Muscle layer of duodenum (tissue), 2 donors: Measurements from ENCODE around the gene AIP.
"Not testable (repeated sequence)": the region's sequence is repeated elsewhere in the genome, so short reads cannot be mapped to it uniquely, and the experiment has no call there.

Source experiments
- H3K27ac ChIP-seq: one replicate; pipeline ENCODE4 v1.7.0; 2013; ENCODE audit warnings: mild to moderate bottlenecking, low read length
- H3K27me3 ChIP-seq: one replicate; pipeline ENCODE4 v1.7.0; 2013; ENCODE audit warnings: low read depth, mild to moderate bottlenecking, control low read depth, low read length
- H3K36me3 ChIP-seq, 2 donors: one replicate each; pipeline ENCODE4 v1.7.0; 2013; ENCODE audit warnings: low read length in 2 of 2, control low read depth in 1 of 2, mild to moderate bottlenecking in 1 of 2; ENCODE audit not compliant: insufficient read depth in 2 of 2, control insufficient read depth in 1 of 2
- H3K4me1 ChIP-seq, 2 donors: one replicate each; pipeline ENCODE4 v1.7.0; 2013; ENCODE audit warnings: low read length in 2 of 2, mild to moderate bottlenecking in 2 of 2, control low read depth in 1 of 2, moderate library complexity in 1 of 2; ENCODE audit not compliant: insufficient read depth in 2 of 2, control insufficient read depth in 1 of 2
- H3K4me3 ChIP-seq, 2 donors: one replicate each; pipeline ENCODE4 v1.7.0; 2013; ENCODE audit warnings: low read length in 2 of 2, low read depth in 1 of 2, mild to moderate bottlenecking in 1 of 2
- H3K9me3 ChIP-seq, 2 donors: one replicate each; pipeline ENCODE4 v1.7.0; 2013; ENCODE audit warnings: low read length in 2 of 2, control low read depth in 1 of 2, mild to moderate bottlenecking in 1 of 2; ENCODE audit not compliant: control insufficient read depth in 1 of 2
- donor health status: healthy.

Gene AIP

GRCh38 chr11:67477344-67478050 lies 5.3 kb upstream of the AIP start:
- H3K4me3 ChIP-seq, H3K36me3 ChIP-seq, H3K4me1 ChIP-seq, H3K27me3 ChIP-seq, H3K9me3 ChIP-seq, H3K27ac ChIP-seq: not testable (repeated sequence)

- no peaks in the 10 kb centered on the region for H3K27me3 ChIP-seq
- peaks cover 0 to 6% of the 10 kb centered on the region in 2 donors for H3K36me3 ChIP-seq
- no peaks in the 10 kb centered on the region for H3K9me3 ChIP-seq
- H3K4me3 ChIP-seq = peak overlapping the region; percentile 68 to 88
- H3K4me1 ChIP-seq = peaks cover 14 to 28% of the 10 kb centered on the region in 2 donors
- peak overlapping the region; percentile 91 for H3K27ac ChIP-seq
These were observed 475 bp upstream of the AIP start for GRCh38 chr11:67482275-67482826.

GRCh38 chr11:67483831-67484665 lies 1.2 kb downstream of the AIP start:
- Histone ChIP-seq H3K36me3 (peaks cover 3 to 21% of the 10 kb centered on the region in 2 donors), H3K27ac (peak overlapping the region; percentile 91), H3K4me3 (peak overlapping the region; percentile 68 to 88), H3K27me3 (no peaks in the 10 kb centered on the region), H3K4me1 (peaks cover 14 to 28% of the 10 kb centered on the region in 2 donors), H3K9me3 (no peaks in the 10 kb centered on the region)

- peaks cover 14 to 28% of the 10 kb centered on the region in 2 donors for H3K4me1 ChIP-seq
- H3K27ac ChIP-seq = no peak overlapping the region
- no peak overlapping the region for H3K4me3 ChIP-seq
These were observed 2.1 kb downstream of the AIP start for GRCh38 chr11:67484847-67485311.

GRCh38 chr11:67485873-67486361 lies 3.1 kb downstream of the AIP start:
- H3K9me3 ChIP-seq = not testable (repeated sequence)

More at GRCh38 chr11:67484847-67485311, 2.1 kb downstream of the AIP start:
- Histone ChIP-seq H3K9me3 (no peaks in the 10 kb centered on the region), H3K36me3 (peaks cover 9 to 30% of the 10 kb centered on the region in 2 donors), H3K27me3 (no peaks in the 10 kb centered on the region)

GRCh38 chr11:67486481-67487195 lies 3.8 kb downstream of the AIP start:
- H3K9me3 ChIP-seq = no peaks in the 10 kb centered on the region
- no peak overlapping the region for H3K27ac ChIP-seq
- peaks cover 10 to 47% of the 10 kb centered on the region in 2 donors for H3K36me3 ChIP-seq
- no peak overlapping the region for H3K4me3 ChIP-seq
- H3K27me3 ChIP-seq = no peaks in the 10 kb centered on the region
- H3K4me1 ChIP-seq = peaks cover 14 to 28% of the 10 kb centered on the region in 2 donors

More at GRCh38 chr11:67485873-67486361, 3.1 kb downstream of the AIP start:
- Histone ChIP-seq H3K4me1 (peaks cover 14 to 28% of the 10 kb centered on the region in 2 donors), H3K36me3 (peaks cover 10 to 40% of the 10 kb centered on the region in 2 donors)
- H3K27me3 ChIP-seq, H3K27ac ChIP-seq, H3K4me3 ChIP-seq: not testable (repeated sequence)

- peaks cover 2 to 17% of the 10 kb centered on the region in 2 donors for H3K4me1 ChIP-seq
- H3K9me3 ChIP-seq = no peaks in the 10 kb centered on the region
- no peak overlapping the region for H3K27ac ChIP-seq
- no peak overlapping the region for H3K4me3 ChIP-seq
- H3K36me3 ChIP-seq = peaks cover 10 to 71% of the 10 kb centered on the region in 2 donors
- H3K27me3 ChIP-seq = no peaks in the 10 kb centered on the region
These were observed 6.5 kb downstream of the AIP start for GRCh38 chr11:67489203-67489884.

GRCh38 chr11:67489885-67490726 lies 7.3 kb downstream of the AIP start:
- Histone ChIP-seq H3K27ac (no peak overlapping the region), H3K9me3 (no peaks in the 10 kb centered on the region), H3K4me3 (no peak overlapping the region), H3K27me3 (no peaks in the 10 kb centered on the region), H3K36me3 (peaks cover 10 to 74% of the 10 kb centered on the region in 2 donors), H3K4me1 (peaks cover 0 to 9% of the 10 kb centered on the region in 2 donors)

- peaks cover 10 to 80% of the 10 kb centered on the region in 2 donors for H3K36me3 ChIP-seq
These were observed 7.9 kb downstream of the AIP start for GRCh38 chr11:67490727-67491065.

More at GRCh38 chr11:67490727-67491065, 7.9 kb downstream of the AIP start:
- Histone ChIP-seq H3K27ac (no peak overlapping the region), H3K27me3 (no peaks in the 10 kb centered on the region), H3K4me1 (peaks cover 0 to 6% of the 10 kb centered on the region in 2 donors), H3K4me3 (no peak overlapping the region), H3K9me3 (no peaks in the 10 kb centered on the region)
